GM21786 (cell line): ENCODE measurements around the gene SLC52A3.

ENCODE experiments used
- ATAC-seq: cut with Tn5 transposase; IDR thresholded peaks from one replicate; pipeline ENCODE4 v1.9.1; 2021; ENCODE audit not compliant: unreplicated experiment

SLC52A3 gene

DNA sequence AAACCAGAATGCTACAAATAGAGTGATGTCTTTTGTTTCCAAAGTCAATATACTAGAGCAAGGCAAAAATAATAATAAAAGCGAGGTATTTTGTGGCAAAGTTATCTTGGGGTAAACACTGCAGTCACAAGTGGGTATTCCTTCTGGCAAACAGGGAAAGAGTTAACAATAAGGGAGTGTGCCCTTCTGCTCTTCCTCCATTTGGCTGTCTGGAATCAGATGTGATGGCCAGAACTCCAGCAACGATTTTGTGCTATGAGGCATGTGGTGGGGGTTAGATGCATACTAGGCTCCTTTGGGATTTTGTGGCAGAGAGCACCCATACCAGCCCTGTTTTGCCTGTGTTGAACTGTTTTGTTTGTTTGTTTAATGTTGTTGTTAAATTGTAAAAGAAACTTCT, 2.4 kb upstream of the SLC52A3 start:
- ATAC-seq: no peak

- no peak for ATAC-seq
These were observed 1.4 kb downstream of the SLC52A3 start for GRCh38 chr20:766906-767305.

DNA sequence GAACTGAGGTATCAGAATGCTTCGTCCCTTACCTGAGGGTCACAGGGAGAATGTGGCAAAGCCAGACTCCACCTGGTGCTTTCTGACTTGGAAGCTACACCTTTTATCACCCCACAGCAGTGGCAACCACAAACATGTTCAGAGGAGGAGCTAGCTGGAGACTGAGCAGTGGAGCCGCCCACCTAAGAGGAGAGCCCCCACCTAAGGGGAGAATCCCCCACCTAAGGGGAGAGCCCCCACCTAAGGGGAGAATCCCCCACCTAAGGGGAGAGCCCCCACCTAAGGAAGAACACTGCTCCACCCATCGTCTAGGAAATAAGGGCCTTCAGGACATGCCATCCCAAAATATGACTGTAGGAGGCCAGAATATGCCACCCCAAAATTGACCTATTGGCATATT, 4.0 kb downstream of the SLC52A3 start:
- no peak for ATAC-seq

GRCh38 chr20:761418-762381, 6.6 kb downstream of the SLC52A3 start:
- ATAC-seq: no peak

DNA sequence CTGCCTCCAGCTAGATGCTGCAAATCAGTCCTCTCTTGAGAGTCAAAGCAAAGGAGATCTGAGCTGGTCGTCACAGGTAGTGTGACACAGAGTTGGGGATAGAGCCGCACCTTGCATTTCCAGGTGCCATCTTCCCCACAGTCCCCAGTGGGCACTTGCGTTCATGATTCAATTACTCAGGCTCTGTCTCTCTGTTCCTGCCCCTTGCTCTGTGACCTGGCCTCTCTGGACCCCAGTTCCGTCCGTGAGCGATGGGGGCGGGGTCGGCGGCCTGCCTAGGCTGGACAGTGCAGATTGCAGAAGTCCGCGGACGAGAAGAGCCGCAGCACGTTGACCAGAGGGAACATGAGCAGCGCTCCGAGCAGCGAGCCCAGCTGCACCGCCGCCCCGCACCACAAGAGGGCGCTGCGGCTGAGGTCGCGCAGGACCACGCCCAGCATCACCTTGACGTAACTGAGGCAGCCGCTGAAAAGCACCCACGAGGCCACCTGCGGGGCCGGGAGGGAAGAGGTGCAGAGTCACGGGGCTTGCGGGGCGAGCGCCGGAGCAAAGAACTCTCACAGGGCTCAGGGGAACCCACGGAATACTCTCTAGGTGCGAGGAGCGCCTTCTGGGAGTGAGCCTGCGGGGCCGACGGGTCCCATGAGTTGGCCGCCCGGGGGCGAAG, 7.4 kb downstream of the SLC52A3 start:
- no peak for ATAC-seq

DNA sequence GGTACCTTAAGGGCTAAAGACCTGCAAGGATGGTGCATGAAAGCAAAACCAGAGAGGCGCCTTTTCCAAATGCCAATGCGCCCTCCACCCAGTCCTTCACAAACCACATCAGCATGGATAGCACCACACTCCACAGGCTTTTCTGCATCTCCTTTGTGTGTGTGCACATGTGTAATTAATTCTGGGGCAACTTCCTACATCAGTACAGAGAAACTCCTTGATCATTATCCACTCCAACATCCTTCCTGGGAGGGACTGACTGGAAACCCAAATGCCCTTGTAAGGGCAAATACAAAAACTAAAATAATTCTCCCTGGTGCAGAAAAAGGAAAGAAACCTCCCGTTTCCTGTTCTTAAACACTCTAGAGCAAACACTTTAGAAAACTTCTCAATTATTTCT, 10.8 kb downstream of the SLC52A3 start:
- no peak for ATAC-seq

DNA sequence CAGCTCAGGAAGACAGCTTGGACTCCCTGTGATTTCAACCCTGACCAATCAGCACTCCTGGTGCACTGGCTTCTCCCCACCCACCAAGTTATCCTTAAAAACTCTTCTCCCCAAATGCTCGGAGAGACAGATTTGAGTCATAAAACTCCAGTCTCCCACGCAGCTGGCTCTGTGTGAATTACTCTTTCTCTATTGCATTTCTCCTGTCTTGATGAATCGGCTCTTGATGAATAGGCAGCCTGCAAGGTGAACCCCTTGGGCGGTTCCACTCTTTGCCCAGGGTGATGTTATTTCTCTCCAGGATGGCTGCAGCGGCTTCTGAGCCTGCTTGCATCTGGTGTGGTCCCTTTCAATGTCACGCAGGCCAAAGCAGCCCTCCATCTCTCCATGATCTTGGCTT, 12.4 kb downstream of the SLC52A3 start:
- ATAC-seq: no peak

DNA sequence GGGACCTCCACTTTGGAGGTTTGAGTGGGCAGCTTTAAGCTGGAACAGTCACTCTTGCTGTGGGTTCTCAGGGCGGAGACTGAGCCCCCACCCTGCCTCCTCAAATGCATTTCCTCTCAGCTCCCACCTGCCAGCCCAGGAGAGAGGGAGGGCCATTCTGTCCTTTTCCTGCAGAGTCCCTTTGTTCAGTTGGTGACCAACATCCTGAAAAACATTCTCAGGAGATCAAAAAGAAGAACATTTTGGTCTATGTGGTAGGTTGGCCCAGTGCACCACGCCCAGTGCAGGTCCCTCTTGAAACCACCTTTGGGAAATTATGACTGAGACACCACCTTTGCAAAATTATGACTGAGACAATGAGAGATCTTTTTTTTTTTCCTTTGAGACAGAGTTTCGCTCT, 13.4 kb downstream of the SLC52A3 start:
- no peak for ATAC-seq

DNA sequence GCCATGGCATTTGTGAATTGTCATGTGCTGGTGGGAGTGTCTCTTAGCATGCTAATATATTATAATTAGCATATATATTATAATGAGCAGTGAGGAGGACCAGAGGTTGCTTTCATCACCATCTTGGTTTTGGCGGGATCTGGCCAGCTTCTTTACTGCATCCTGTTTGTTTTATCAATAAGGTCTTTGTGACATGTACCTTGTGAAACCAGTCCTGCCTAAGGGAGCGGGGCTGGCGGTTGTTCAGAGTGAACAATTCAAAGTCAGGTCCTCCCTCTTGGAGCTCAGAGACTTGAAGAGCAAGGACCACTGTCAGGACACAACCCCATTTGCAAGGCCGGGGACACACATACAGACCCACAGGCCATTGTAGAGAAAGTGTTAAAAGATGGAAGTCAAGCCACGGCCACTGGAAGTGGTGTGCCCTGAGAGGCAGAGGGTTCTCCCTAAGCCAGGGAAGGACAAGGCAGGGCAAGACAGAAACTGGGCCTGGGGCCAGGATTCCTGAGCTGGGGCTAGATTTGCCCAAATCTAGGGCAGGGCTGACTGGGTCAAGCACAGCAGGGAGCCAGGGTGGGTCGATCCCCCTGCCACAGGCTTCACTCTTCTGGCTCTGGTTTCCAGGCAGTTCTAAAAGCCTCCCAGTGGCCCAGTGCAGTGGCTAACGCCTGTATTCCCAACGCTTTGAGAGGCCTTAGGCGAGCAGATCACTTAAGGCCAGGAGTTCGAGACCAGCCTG, 14.2 kb downstream of the SLC52A3 start:
- ATAC-seq: no peak

GRCh38 chr20:753136-753535, 15.2 kb downstream of the SLC52A3 start:
- no peak for ATAC-seq

- ATAC-seq: no peak
These were observed 16.0 kb downstream of the SLC52A3 start for GRCh38 chr20:752291-752690.

DNA sequence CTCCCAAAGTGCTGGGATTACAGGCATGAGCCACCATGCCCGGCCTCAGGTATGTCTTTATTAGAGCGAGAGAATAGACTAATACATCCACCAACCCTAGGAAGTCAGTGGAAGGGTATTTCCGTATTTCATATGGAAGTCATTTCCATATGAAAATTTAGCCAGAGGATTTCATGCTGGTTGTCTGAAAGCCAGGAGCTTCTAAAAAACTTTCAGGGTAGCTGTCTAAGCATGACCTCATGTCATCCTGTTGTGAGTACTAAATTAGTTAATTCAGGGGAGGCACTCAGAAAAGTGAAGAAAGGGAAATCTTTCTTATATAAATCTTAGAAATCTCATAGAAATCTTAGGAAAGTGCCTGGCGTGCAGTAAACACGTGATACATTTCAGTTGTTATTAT, 16.5 kb downstream of the SLC52A3 start:
- ATAC-seq: no peak

DNA sequence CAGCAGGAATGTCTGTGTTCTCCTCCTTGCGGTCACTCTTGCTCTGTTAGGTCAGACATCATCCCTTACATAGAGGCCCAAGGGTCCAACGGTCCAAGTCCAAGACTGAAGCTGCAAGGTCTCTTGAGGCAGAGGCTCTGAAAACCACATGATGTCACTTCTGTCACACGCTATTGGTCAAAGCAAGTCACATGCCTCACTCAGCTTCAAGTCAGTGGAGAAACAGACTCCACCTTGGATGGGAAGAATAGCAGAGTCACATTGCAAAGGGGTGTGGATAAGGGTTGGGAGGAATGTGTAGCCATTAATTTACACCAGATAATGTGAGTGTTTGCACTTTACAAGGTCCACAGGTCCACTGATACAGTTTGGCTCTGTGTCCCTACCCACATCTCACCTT, 17.5 kb downstream of the SLC52A3 start:
- ATAC-seq: no peak

DNA sequence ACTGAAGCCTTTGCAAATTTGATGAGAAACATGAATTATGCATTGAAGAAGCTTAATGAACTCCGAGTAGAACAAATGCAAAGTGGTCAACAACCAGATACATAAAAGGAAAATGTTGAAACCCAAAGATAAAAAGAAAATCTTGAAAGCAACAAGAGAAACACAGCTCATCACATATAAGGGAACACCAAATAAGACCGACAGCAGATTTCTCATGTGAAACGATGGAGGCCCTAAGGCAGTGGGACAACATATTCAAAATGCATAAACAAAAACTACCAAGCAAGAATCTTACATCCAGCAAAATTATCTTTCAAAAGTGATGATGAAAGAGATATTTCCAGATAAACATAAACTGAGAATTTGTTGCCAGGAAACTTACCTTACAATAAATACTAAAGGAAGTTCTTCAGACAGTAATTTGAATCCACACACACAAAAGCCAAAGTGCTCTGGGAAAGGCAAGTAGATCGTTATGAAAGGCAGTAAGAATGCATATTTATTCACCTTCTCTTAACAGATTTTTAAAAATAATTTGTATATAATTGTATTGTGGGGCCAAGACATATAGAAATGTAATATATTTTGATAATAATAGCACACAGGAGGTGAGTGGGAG, 22.5 kb downstream of the SLC52A3 start:
- ATAC-seq: no peak

DNA sequence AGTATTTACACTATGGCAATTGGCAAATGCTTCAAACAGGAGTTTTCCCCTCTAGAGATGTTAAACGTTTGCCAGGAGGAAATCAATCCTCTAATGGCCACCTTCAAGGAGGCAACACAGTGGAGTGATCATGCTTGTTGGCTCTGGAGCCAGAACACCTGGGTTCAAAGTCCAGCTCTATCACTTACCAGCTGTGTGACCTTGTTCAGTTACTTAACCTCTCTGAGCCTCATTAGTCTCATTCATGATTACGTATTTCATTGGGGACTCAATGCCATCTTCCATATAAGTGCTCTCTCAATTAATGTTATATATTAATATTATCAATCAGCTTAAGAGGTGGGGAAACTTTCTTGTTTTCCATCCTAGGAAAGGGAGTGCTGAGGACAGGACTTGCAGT, 26.1 kb downstream of the SLC52A3 start:
- ATAC-seq: no peak

GRCh38 chr20:741620-742019, 26.7 kb downstream of the SLC52A3 start:
- ATAC-seq: no peak

DNA sequence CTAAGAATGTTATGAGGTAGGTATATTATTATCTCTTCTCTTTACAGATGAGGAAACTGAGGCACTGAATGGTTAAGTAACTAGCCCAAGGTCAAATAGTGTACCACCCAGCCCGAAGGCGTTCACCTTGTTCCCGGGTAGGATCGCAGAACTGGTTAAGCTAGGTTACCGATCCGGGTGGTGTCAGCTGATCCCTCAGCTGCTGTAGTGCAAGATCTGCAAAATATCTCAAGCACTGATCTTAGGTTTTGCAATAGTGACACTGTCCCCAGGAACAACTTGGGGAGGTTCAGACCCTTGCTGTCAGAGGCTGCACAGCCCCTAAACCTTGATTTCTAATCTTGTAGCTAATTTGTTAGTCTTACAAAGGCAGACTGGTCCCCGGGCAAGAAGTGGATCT, 28.1 kb downstream of the SLC52A3 start:
- no peak for ATAC-seq

GRCh38 chr20:739736-740135, 28.6 kb downstream of the SLC52A3 start:
- ATAC-seq: no peak

DNA sequence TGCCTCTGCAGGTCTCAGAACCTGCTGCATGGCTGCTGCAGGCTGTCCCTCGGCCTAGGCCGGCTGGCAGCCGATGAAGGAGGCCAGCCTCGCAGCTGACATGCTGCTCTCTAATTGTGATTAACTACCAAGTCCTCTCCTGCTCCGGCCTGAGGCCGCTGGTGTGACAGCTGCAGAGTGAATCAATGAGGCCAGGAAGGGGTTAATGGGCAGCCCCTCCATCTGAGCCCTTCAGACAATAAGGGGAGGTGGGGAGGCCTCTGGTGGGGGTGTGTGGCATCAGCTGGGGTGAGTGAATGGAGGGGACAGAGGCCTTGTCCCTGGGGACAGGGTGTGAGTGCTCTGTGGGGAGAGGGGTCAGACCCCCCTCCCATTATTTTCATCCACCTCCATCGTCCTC, 34.4 kb downstream of the SLC52A3 start:
- no peak for ATAC-seq

GRCh38 chr20:732727-733126, 35.6 kb downstream of the SLC52A3 start:
- ATAC-seq: no peak

GRCh38 chr20:731891-732560, 36.3 kb downstream of the SLC52A3 start:
- ATAC-seq: no peak
